Measurements from ENCODE around the gene GDPD5.

The GDPD5 gene

DNA sequence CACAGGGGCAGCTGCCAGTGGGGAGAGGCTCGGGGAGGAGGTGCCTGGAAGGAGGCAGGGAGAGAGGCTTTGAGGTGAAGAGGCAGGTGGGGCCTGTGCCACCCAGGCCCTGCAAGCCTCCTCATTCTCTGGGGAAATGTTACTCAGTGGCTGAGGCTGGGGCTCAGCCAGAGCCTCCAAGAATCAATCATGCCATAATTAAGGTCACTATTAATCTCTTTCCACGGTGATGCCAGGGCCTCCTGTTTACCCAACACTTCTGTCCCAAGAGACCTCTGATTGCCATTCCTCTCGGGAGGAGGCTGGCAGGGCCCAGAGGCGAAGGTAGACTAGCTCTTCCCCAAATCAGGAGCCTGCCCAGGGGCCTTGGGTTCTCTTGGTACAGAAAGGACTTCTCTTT lies 38.4 kb downstream of the GDPD5 start:
- no peak for DNase-seq

DNA sequence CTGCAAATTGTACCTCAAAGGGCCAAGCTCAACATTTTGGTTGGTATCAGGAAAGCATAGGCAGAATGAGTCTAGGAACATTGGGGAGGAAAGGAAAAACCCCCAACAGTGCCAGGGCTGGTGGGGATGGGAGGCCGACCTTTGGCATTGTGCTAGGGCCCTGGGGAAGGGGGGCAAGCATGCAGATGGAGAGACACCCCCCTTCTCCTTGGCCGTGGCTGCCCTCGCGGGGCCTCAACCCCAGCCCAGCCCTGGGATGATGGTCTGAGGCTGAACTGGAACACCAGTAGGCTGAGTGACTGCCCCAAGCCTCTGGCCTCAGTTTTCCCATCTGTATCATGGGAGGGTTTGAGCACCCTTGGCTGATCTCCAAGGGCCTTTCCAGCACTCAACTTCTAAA lies 40.0 kb downstream of the GDPD5 start:
- DNase-seq = no peak

DNA sequence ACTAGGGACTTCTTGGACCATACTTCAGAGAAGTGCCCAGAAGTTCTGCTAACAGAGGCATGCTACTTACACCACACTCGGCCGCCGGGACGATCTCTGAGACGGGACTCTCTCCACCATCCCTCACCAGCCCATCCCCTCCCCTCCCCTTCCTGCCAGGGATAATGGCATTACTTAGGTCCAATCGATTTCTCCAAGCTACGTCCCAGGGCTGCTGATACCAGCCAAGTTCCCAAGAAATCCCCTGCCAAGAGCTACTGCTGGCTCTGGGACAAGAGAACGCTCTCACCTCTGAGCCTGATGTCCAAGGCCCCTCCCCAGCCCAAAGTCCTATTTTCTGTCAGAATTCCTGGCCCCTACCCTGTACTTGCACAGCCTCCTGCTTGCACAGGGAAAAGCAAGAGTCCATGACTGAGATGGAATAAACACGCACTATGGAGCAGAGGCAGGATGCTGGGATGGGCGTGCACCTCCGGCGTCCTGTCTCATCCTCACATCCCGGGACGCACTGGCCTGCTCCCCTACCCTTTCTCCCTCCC lies 42.7 kb downstream of the GDPD5 start:
- DNase-seq = no peak

DNA sequence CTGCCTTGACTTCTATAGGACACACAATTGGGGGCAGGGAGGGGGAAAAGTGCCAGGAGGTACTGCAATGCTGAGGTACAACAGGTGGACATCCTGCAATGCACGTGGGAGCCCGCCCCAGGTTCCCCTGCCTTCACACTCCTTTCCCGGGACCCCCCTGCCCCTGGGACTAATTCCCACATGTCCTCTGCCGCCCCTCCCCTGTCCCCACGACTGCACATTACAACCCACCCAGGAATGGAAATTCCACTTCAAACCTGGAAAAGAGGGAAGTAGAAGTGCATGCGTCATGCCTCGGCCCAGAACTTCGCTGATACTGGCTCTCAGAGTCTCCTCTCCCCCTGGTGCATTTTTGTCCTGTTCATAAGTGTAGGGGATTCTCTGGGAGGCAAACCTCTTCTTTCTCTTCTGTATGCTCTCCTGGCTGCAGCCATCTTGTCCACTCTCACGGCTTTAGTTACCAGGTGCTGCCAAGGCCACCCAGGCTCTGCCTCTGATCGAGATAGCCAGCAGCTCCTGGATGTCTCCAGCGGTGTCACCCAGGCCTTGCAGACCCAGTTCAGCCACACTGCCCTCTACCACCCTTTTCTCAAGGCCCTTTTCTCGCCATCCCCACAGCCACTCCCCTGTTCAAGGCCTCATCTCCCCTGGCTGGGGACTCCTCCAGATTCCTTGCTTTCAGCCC lies 43.7 kb downstream of the GDPD5 start:
- DNase-seq = no peak

DNA sequence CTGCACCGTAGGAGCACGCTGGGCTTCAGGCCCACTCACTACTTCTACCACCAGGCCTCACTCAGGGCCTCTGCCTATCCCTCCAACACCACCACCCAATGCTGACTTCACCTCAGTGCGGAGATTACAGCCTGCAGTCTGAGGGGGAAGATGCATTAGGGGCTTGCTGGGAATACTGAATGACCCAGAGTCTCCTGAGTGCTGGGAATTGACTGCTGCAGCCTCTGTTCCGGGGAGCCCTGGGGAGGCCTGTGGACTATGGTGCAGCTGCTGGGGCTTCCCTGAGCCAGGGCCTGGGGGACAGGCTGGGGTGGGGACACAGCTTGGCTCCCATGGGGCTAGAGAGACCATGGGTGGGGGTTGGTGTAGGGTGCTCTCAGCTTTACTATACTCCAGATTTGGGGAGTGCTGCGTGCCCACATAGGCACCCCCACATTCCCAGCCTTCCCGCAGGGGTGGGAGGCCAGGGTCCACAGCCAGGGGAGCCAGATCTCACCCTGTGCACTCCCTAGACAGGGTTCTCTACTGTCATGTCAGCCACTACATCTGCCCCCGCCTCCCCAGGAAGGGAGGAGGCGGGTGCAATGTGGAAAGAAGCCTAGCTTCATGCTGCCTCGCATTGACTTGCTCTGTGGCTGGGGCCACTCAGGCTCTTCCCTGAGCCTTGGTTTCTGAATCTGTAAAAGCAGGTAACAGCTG lies 44.4 kb downstream of the GDPD5 start:
- no peak for DNase-seq

DNA sequence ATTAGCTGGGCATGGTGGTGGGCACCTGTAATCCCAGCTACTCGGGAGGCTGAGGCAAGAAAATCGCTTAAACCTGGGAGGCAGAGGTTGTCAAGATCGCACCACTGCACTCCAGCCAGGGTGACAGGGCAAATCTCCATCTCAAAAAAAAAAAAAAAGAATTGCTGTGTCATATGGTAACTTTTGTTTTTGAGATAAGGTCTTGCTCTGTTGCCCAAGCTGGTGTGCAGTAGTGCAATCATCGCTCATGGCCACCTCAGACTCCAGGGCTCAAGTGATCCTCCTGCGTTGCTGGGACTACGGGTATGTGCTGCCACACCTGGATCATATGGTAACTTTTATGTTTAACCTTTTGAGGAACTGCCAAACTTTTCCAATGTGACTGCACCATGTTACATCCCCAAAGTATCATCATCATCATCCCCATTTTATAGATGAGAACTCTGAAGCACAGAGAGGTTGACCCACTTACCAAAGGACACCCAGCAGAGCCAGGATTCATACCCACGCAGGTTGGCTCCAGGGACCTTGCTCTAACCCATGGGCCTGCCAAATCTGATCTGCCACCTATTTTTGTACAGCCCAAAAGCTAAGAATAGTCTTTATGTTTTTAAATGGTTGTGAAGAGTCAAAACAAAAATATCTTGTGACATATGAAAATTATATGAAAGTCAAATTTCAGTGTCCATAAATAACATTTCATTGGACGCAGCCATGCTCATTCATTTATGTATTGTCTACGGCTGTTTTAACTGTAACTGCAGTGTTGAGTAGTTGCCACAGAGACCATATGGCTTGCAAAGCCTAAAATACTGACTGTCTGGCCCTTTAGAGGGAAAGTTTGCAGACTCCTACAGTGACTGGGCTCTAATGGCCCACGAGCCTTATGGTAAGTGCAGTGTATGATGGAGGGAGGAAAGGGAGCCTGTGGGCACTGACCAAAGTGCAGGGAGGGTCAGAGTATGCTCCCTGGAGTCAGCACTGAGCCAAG lies 45.3 kb downstream of the GDPD5 start:
- DNase-seq = no peak

DNA sequence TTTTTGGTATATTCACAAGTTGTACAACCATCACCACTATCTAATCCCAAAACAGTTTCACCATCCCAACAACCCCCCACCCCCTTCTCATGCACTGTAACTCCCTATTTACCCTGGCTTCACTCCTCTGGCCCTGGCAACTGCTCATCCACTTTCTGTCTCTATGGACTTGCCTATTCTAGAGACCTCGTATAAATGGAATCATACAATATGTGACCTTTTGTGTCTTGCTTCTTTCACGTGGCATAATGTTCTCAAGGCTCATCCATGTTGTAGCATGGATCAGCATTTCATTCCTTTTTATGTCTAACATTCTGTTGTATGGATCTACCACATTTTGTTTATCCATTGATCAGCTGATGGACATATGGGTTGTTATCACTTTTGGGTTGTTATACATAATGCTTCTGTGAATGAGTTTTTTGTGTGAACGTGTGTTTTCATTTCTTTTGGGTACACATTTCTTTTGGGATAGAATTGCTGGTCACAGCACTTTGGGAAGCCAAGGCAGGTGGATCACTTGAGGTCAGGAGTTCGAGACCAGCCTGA lies 46.1 kb downstream of the GDPD5 start:
- DNase-seq = no peak

DNA sequence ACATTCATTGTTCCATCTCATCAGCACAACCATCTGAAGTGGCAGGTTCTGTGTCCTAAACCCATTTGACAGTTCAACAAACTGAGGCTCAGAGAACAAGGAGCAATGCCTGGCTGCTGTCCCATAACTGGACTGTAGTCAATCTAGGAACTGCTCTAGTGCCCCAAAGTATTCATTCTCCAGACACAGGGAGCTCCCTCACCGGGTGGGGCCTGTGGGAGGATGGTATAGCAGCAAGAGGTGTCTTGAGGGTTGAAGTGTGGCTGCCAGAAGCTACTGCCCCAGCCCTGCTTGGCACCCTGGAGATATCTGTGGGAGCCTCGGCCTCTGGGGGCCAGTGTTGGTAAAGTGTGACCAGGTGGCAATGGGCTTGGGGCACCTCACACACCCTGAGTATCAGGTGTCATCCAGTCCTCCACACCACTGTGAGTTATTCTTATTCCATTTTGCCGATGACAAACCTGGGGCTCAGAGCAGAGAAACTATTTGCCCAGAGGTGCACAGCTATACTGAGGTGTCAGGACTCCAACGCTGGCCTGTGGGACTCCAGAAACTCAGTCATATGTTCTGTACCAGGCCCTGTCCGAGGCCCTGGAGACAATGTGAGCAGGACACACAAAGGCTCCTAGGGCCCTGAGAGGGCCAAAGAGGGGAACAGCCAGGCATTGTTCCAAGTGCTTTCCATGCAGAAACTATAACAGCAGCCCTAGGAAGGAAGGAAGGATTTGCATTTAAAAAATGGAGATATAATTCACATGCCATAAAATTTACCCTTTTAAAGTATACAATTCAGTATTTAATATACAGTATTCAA lies 46.8 kb downstream of the GDPD5 start:
- no peak for DNase-seq

DNA sequence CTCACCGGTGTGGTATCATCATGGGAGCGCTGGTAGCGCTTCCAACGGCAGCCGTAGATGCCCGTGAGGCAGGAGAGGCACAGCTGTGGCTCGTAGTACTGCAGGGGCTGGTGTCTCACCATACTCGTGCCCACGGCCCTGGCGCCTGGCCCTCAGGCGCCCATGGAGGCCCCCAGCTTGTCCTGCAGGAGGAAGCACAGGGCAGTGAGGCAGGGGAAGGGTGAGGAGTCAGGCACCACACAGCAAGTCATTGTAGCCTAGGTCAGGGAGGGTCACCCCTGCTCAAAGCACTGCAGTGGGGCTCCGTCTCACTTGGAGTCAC lies 48.2 kb downstream of the GDPD5 start:
- DNase-seq = no peak

DNA sequence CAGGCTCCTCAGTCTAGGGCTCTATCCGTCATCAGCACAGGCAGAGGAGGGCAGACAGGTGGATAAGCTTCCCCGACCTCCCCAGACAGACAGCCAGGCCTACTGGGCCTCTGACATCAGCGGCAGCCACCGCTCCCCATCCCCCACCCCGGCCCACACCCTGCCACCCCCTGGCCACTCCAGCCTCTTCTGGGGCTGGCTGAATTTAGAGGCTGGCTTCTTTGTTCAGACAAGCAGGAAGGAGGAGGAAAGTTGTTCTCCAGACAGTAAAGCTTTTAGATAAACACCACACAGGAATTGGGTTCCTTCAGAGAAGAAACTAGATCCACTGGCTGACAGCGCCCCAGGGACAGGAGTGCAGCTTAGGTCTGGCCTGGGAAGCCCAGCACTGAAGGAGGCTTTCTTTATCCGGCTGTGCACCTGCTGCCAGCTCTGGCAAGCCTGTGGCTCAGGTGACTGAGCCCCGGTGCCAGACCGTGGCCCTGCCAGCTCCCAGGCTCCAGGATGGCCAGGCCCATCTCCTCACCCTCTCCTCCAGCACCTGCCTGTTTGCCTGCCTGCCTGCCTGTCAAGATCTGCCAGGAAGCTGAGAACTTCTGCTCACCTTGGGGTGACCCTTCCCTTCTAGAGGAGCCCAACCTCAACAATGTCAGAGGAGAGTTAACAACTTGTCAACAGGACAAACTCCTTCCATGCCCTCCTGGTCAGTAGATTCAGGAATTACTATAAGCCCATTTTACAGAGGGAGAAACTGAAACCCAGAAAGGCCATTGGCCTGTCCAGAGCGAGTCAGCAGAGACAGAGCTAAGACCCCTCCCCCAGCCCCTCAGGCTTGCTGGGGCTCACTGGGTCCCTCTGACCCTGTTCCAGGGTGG lies 48.8 kb downstream of the GDPD5 start:
- no peak for DNase-seq

DNA sequence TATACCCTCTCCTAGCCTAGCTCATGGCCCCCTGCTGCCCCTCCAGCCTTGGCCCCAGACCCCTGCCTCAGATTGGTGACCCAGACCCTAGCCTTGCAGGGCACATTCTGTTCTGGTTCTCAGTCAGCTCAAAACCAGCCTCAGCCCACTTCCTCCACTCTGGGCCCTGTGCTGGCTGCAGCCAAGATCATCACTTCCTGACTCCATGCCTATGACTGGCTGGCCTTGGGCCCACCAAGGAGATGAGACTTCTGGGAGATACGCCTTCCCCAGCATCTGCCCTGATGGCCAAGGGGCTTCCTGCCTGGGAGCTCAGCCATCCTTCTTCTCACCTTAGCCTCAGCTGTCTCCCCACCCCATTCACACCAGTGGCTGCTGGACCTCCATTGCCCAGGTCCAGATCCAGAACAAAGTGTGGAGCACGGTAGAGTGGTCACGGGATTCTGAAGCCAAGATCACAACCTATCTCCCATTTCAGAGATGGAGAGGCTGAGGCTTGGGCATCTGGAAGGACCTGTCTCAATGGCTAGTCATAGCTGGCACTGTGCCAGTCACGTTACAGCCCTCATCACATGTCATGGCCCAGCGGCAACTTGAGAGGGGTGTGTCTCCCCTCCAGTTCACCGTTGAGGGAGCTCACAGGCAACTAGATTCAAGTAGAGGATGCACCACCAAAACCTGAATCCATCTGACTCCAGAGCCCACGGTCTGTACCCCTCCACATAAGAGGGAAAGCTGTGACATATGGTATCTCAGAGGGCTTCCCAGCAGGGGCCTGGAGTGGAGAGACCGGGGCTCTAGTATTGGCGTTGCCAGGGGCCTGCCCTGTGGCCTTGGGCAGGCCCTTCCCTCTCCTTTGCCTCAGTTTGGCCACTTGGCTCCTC lies 49.7 kb downstream of the GDPD5 start:
- DNase-seq = no peak

DNA sequence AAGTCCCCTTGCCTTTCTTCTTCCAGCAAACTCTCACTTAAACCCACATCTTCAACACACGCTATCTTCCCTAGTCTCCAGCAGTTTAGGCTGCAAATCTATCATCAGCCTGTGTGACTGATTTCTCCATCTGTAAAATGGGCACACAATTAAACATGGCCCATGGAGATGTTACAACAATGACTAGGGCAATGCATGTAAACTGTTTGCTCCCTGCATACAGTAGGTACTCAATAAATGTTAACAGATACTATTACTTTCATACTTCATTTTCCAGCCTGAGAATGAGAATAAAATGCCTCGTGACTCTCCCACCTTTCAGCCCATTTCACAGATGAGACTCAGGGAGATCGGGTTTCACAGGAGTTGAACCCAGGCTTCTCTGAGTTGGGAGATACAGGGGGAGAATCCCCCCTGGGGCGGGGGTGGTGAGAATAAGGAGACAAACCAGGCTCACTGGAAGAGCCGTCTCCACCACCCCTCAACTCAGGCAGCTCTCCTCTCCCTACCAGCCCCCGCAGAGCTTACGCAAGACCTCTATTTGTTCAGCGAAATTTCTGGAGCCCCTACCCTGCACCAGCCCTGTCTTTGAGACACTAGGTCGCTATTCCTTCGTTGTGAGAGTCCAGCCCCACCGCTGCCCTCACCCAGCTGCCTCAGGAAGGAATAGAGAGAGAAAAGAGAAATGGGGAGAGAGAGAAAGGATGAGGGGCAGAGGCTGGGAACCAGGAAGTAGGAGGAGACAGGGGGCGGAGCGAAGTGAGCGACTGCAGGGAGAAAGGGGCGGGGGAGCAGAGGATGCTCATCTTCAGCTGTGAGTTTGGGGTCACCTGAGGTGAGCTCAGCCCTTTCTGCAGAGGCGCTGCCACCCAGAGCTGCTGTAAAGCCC lies 50.6 kb downstream of the GDPD5 start:
- DNase-seq = no peak

DNA sequence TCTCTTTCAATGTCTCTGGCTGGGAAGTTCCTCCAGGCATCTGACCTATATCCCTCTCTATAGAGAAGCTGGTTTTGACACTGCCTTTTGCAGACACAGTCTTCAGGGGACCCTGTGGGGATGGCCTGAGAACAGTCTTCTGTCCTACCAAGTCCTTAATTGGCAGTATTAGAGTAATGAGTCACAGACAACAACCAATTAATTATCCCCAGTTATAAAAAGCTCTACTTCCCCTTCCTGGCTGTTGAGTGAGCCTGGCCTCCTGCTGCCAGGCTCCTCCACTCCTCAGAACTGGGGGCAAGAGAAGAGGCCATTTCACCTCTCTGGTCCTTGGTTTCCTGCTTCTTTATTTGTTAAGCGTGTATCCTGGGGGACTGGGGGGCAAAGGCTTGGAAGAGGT lies 51.5 kb downstream of the GDPD5 start:
- no peak for DNase-seq

DNA sequence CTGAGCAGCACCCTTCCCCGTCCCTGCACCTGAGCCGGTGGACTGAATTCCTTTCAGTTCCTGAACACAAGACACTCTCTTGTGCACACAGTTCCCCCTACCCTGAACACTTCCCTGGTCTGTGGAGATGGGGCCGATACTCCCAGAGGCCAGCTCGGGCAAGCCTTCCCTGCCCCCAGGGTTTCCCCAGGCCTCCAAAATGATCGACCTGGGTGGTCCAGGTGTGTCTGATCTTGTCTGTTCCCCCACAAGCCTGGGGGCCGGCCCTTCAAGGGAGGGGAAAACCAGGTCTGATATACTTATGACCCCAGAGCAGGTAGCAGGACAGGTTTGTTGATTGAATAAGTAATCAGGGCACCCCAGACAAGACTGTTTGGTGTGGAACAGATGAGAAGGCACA lies 52.1 kb downstream of the GDPD5 start:
- no peak for DNase-seq

DNA sequence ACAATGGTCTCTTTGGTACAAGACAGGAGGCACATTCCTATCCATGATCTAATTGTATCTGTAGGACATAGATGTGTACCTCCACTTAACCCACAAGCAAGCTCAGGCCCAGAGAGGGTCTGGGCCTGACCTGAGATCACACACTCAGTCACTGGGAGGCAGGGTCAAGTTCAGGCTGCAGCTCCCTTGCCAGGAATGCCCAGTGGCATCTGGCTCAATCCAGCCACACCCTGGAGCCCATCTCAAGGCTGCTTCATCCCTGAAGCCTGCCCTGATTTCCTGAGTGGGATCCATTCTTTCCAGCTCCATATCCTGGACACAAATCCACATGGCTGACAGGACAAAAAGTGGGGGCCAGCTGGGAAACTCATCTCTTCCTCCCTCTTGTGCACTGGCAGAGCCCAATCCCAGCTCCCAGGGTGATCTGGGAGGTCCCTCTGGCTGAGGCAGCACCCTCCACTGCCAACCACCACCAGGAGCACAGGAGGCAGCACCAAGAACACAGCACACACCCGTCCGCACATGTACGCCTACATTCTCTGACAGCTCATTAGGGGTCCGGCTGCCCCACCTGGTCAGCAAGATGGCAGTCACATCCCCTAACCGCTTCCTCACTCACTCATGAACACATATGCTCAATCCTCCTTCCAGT lies 53.5 kb downstream of the GDPD5 start:
- no peak for DNase-seq

DNA sequence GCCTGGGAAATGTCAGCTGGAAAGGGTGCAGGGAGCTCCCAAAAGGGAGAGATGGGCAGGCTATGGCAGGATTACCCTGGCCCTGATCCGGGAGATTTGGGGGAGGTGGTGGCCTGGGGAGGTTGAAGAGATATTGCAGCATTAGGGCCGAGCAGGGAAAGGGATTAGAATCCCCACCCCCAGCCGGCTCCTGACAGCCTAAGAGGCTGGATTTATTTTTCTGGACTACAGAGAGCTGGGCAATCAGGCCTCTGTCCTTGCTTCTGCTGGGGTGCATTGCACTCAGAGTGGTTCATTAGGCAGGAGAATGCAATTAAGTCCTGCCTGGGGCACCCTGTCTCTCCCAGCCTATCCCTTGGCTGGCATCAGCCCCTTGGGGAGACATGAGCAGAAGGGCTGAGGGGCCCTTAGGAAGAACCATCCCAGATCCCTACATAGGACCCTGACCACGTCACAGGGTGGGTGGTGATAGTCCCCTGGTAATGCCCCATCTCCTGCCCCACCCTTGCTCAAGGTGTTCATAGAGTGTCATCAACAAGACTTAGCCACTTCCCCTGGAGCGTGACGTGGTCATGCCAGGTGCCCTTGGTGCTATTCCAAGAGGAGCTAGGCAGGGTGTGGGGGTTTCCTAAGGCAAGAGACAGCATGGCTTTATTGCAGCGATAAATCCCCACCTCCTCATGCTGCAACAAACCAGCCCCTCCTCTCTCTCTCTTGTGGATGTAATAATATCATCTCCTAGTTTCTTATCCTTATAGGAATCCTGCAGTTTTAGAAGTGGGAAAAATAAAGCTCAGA lies 54.4 kb downstream of the GDPD5 start:
- DNase-seq = no peak

DNA sequence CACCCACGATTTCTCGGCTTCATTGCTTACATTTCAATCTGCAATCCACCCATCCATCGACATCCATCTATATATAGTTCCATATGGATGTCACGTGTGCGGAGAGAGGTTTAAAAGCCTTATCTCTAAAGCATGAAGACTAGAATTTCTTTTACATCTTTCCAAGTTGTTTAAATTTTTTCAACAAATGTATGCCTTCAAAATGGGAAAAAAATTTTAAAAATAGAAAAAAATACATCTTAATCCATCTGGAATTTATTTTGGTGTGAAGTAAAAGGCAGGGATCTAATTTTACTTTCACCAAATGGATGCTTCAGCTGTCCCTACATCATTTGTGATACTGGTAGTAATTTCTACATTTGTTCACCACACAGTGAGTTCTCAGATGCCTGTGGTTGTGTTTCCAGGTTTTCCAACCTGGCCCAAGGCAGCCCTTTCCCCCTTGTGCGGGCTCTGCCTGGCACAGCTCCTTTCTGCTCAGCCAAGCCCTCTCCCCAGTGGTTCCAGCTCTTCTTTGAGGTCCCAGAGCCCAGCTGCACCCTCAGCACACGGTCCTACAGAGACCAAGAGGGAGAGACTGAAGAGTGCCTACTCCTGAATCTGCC lies 55.2 kb downstream of the GDPD5 start:
- DNase-seq = no peak

All from NCI-H2081 treated with DMSO at 0.1 percent for 48 hours (cell line).